Caki2 (cell line): ENCODE results near the gene TBL1X. TPM values are rescaled to one million over a fixed set of nuclear protein-coding genes. Genes with fewer than 3 reads are reported as not detected.
A peak's percentile ranks its signal among the peaks of the same experiment; 100 is the strongest.
"Not testable (repeated sequence)": the region's sequence is repeated elsewhere in the genome, so short reads cannot be mapped to it uniquely, and the experiment has no call there.

Experiments used
- DNase-seq: peaks from one replicate; pipeline ENCODE4 v3.0.0-alpha.2; 2015; ENCODE audit warnings: low read depth
- in situ Hi-C: cut with HindIII; loops from 2 replicates; pipeline ENCODE4 v1.10.0; 2016; ENCODE audit warnings: low sequenced_read_pairs, low pct_unique_long_range_greater_than_20kb, mixed read lengths
- total RNA-seq: library from RNA; depleted of rRNA; stranded (reverse); fragments of >200 nt; shearing (Covaris generic); gene quantifications from 2 replicates; pipeline ENCODE4 v1.2.3, GENCODE V29; 2014; ENCODE audit warnings: low replicate concordance; rRNA removed

TBL1X gene
- 6.9 and 10.6 TPM in 2 replicates for total RNA-seq

DNA sequence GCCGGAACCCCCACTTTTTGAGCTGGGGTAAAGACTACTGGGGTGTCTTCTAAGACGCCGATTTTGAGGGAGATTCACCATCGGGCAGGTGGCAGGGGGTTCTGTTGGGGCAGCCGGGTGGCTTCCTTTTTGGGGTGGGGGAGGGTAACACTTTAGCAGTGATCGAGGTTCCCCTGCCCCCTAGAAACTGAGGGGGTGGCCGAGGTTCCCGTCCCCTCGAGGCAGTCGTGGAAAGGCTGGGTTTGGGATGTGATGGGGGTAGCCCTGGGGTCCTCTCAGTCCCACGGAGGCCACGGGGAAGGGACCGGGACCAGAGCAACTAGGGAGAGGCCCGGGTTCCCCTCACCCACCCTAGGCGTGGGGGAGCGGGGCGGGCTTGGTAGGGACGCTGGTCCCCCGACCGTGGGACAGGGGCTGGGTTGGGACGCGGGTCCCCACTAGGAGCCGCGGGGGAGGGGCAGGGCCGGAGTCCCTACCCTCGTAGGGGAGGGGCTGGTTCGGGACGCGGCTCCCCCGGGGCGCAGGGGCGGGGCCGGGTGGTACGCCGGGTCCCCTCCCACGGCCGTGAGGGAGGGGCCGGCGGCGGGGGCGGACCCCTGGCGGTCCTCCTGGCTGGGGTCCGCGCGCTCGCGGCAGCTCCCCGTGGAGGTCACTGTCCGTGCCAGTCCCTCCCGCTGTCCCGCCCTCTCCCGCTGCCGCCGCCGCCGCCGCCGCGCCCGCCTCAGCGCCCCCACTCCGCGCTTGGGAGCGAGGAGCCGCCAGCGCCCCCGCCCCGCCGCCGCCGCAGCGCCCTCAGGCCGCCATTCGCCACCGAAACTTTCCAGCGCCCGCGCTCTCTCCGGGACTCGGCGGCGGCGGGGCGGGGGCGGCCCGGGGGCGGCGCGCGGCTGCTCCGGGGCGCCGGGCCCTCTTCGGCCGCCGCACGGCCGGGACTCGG lies at the start of gene TBL1X:
Gene TBL1X, plus strand, starts transcription at position 624 of the 937 bp plus-strand sequence. CDS start 188,529 bp downstream, outside the sequence.
- peak; percentile 50 for DNase-seq
- in situ Hi-C loops = no loop called here

DNA sequence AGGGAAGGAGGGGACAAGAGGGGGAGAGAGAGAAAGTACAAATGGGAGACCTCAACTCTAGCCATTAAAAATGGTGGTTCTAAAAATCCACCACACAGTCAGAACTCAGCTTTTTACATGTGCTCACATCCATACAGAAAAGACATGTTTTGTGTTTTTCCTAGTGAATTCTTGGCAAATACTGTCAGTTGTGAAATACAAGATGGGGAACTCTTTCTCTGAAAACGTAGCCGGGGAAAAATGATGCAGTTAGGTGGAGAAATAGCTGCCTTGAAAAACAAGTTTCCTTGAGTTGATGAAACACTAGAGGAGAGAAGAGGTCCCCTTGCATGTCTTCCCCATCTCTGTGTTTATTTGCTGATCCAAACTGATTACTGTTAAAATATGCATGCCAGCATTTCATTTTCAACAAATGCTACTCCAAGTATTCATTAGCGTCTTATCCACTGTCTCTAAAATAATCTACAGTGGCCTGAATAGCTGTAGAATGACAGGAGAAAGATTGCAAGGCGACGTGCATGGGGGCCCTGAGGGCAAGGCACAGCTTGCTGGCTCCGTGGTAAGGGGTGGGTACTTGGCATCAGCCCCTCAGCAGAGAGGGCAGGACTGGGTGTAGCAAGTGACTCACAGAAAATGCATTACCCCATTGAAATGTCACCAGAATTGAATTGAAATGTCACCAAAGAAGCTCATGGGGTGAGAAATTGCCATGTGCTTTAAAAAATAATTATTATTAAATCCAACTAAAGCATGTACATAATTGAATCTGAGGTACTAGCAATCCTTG lies 48.1 kb upstream of the TBL1X start:
- DNase-seq = no peak
- in situ Hi-C loops = no loop called here

DNA sequence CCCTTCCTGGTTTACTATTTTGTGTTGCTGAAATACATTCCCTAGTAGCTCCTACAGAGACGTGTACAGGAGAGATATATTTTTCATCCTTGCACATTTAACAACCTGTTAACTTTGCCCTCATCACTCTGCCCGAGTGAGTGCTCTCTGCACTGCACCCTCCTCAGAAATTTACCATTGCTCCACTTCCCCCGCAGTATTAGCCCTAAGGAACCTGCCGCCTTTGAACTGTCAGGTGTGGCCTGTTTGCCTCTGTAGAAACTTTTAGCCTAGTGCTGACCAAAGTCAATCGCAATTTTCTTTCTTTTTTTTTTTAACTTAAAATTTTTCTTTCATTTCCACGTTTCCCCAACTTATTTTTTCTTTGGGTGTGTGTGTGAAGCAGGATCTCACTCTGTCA lies 46.6 kb upstream of the TBL1X start:
- in situ Hi-C loops = no loop called here

DNA sequence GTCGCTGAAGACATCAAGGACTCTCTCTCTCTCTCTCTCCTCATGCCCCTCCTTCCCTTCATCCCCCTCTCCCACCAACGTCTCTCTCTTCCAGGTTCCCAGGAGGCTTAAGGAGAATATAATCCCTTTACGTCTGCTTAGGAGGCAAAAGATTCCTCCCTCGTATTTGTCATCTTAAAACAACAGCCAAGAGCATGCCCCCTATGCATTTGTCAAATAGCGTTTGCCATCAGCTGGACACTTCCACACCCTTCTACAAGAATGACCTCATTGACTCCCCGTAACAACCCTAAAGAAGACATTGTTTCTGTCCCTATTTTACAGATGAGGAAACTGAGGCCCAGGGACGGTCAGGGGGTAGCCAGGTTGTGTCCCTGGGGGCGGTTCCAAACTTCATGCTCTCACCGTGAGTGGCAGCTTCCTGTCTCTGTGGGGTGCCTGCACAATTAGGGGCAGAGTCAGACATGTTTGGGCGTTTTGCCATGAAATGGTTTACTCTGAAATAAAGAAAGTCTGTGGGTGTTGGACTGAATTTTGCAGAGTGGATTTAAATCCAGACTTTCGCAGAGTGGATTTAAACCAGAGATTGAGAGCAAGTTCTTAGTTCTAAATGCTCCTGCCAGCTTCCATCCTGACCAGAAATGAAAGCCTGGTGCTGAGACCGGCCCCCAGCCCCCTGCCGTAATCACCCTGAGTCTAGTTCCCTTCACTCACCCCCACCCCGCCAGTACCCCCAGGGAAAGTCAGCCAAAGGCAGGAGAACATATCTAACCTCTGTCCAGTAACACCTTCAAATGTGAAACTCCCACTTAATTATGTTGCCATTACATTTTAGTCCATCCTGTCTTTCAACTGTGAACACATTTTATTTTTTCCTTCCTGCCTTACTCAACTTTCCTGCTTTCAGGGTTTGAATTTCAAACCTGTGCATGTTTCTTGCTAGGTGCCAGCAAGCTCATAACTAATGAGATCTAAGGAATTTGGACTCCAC lies 44.3 kb upstream of the TBL1X start:
- DNase-seq = no peak
- in situ Hi-C loops = no loop called here

More for the DNA sequence above, 46.6 kb upstream of the TBL1X start:
- DNase-seq = no peak

DNA sequence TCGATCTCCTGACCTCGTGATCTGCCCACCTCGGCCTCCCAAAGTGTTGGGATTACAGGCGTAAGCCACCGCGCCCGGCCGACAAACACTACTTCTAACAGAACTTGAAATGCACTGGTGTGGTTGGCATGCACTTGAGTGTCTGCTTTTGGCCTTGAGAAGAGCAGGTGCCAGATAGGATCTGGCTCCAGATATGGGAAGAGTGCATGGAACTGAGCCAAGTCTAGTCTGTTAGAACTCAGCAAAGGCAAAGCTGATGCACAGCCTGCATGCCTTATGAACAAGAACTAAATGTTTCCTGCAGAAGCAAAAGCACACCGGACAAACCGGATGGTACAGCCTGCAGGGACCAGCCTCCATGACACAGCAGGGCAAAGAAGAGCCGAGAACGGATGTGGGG lies 35.1 kb upstream of the TBL1X start:
- DNase-seq = no peak
- in situ Hi-C loops = no loop called here

DNA sequence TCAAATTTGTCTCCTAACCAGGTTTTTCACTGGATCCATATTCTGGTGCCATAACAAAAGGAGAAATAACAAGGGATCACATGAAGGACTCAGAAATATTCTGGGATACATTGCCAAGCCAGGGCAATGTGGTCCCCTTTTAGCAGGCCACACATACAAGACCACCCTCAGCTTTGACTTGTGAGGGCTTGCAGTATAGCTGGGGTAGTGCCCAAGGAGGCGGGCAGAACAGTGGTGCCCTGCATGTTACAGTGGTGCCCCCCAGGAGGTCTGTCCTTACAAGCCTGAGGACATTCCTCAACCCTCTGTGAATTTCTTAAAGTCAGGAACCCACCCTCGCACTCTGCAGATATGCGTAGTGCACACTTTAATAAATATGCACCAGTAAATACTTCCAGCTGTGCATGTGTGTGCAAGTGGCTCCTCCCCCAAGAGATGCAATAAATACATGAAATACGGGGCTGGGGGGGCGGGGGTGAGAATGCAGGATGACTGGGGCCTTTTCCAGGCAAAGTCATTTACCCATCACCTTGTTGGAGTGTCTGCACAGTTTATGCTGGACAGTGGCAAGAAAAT lies 34.4 kb upstream of the TBL1X start:
- in situ Hi-C loops = no loop called here
- DNase-seq = no peak

DNA sequence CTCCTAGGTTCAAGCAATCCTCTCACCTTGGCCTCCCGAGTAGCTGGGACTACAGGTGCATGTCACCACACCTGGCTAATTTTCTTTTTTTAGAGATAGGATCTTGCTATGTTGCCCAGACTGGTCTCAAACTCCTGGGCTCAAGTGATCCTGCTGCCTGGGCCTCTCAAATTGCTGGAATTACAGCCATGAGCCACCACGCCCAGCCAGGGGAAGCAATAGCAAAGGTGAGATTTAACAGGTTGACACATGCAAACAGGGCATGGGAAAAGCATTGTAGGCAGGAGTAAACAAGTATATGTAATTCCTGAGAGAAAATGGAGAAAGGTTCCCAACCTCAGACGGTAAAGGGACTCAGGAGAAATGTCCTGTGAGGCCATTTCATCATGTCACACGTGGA lies 33.6 kb upstream of the TBL1X start:
- DNase-seq = no peak
- in situ Hi-C loops = no loop called here

DNA sequence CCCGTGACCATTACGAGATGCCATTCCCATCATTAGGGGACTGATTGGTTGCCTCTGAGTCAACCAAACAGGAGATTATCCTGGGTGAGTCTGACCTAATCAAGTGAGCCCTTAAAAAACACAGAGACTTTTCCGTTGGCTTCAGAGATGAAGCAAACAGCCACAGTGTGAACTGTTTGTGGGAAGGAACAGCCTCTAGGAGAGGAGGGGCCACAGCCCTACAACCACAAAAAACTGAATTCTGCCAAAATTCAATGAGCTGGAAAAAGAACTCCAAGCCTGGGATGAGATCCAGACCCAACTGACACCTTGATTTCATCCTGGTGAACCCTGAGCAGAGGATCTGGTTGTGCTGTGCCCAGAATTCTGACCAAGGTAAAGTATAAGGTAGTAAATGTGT lies 31.3 kb upstream of the TBL1X start:
- DNase-seq = no peak
- in situ Hi-C loops = no loop called here

DNA sequence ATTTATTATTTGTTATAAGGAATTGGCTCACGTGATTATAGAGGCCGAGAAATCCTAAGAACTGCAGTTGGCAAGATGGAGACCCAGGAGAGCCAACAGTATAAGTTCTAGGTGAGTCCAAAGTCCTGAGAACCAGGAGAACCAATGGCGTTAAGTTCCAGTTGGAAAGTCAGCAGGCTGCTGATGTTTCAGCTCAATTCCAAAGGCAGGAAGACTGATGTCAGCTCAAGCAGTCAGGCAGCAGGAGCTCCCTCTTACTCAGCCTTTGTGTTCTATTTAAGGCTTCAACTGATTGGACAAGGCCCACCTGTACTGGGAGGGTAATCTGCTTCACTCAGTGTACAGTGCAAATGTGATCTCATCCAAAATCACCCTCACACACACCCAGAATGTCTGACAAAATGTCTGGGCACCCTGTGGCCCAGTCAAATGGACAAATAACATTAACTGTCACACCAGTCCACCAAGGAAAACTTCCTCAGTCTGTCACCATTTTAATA lies 30.8 kb upstream of the TBL1X start:
- DNase-seq = no peak
- in situ Hi-C loops = no loop called here

DNA sequence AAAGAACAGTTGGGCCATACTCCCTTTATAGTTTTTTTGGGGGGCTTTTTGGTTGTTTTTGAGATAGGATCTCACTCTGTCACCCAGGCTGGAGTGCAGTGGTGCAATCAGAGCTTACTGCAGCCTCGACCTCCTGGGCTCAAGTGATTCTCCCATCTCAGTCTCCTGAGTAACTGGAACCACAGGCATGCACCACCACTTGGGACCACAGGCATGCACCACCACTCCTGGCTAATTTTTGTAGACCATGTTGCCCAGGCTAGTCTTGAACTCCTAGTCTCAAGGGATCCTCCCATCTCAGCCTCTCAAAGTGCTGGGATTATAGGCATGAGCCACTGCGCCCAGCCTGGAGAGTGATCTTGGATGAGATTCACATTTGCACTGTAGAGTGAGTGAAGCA lies 29.8 kb upstream of the TBL1X start:
- in situ Hi-C loops, DNase-seq: not testable (repeated sequence)

DNA sequence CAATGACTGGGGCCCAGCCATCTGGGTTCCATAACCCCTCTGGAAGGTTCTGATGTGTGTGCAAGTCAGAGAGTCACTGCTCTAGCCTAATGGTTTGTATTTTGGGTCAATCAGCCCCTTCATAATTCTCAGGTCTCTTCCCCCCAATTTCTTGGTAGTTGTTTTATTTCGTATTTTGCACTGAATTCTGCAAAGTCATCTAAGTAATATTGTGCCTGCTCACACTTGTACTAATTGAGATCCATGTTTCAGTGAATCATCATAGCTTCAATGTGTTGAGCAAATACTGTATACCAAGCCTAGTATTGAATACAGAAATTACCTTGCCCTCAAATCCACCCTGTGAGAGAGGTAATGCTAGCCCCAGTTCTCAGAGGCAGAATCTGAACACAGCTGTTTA lies 28.0 kb upstream of the TBL1X start:
- DNase-seq = no peak
- in situ Hi-C loops = no loop called here

DNA sequence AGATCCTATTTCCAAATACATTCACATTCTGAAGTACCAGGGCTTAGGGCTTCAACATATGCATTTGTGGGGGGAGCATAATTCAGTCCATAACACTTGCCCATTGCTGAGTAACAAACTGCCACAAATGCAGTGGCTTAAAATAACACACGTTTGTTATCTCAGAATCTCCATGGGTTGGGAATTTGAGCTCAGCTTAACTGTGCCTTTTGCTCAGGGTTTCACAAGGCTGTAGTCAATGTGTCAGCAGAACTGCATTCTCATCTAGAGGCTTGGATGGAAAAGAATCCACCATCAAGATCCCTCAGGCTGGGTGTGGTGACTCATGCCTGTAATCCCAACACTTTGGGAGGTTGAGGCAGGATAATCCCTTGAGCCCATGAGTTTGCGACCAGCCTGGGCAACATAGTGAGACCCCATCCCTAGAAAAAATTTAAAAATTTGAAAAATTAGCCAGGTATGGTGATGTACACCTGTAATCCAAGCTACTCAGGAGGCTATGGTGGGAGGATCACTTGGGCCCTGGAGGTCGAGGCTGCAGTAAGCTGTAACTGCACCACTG lies 25.8 kb upstream of the TBL1X start:
- in situ Hi-C loops = no loop called here
- DNase-seq = no peak

DNA sequence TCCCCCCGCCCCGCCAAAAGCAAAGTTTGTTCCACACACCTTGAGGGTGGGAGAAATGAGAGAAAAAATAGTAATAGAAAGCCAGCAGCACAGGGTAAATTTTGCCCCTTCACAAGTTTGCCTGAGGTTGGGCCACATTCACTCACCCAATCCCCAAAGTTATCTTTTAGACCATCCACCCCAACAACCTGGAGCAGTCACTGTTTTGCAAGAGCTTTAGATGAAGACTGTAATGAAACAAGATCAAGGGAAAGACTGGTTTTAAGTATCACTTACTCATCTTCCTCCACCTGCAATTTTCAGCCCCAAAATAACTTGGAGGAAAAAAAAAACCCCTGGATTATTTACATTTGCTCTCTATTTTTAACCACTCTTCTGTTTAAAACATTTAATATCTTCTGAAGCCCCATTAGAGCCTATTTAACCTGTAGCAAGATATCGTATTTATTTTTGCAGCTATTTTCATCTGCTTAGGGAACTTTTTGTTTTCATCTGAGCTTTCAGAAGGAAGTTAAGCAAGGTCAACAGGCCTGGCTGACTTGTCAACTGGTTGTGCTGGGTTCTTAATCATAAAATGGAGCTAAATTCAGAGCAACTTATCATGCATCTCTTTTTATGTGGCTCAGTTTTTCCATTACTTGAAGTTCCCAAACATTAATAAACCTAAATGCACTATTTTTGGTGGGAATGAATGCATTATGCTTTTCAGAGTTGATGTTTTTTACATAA lies 24.6 kb upstream of the TBL1X start:
- DNase-seq = no peak
- in situ Hi-C loops = no loop called here

DNA sequence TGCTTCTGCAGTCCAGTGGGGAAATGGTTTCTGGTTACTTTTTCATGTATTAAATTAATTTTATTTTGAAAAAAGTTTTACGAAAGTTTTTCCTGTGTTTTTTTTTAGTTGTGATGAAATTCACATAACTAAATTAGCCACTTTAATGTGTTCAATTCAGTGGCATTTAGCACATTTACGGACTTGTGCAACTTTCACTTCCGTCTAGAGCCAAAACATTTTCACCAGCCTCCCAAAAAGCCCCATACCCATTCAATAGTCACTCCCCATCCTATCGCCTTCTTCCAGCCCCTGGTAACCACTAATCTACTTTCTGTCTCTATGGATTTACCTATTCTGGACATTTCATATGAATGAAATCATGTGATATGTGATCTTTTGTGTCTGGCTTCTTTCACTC lies 22.8 kb upstream of the TBL1X start:
- DNase-seq = no peak
- in situ Hi-C loops = no loop called here

DNA sequence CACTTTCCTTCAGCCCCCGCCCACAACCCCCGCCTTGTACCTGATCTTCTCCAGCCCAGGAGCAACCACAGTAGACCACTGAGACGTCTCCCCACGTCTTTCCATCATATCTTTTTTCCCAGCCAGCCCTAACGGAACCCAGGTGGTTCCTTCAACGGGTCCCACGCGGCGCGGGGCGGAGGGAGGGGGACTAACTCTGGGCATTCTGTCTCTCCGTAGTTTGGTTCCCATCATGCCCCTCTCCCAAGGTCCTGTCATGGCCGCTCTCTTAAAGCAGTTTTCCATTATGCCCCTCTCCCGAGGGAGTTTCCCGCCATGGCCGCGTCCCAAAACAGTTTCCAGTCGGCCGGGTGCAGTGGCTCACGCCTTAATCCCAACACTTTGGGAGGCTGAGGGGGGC lies 21.5 kb upstream of the TBL1X start:
- in situ Hi-C loops = no loop called here
- no peak for DNase-seq

DNA sequence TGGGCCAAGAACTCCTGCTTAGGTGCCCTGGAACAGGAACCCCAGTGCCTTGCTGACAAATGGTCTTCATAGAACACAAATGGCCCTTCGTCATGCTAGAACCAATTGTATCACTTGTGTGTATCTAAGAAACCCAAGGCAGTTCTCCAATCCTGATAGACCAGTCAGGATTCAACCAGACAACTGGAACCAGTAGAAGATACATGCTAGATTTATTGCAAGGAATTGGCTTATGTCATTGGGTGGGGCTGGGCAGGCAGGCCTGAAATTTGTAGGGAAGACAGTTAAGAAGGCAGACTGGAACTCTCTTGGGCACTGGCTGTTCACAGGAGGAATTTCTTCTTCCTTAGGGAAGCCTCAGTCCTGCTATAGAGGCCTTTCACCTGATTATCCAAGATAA lies 17.0 kb upstream of the TBL1X start:
- DNase-seq = no peak
- in situ Hi-C loops = no loop called here
